Mesenchymal stem cell (in vitro differentiated cells and primary cell): Measurements from ENCODE around the gene OSMR.

Experiments used
- DNase-seq: peaks from one replicate; pipeline ENCODE4 v3.0.0-alpha.2; 2013
- H2AFZ ChIP-seq: one replicate; pipeline ENCODE4 v1.6.1; 2013; ENCODE audit warnings: low read depth, mild to moderate bottlenecking, control low read depth, inconsistent platforms, low read length, moderate library complexity
- H2AK5ac ChIP-seq: 2 replicates; pipeline ENCODE4 v1.6.1; 2013; ENCODE audit warnings: low read length, moderate library complexity, mild to moderate bottlenecking, inconsistent platforms; ENCODE audit not compliant: severe bottlenecking
- H2BK120ac ChIP-seq: one replicate; pipeline ENCODE4 v1.6.1; 2013; ENCODE audit warnings: low read depth, mild to moderate bottlenecking, inconsistent platforms, low read length, moderate library complexity
- H2BK12ac ChIP-seq, 2 experiments: one replicate each; pipeline ENCODE4 v1.6.1; 2013; ENCODE audit warnings: inconsistent platforms in 2 of 2, low read length in 2 of 2, mild to moderate bottlenecking in 2 of 2, moderate library complexity in 2 of 2, control low read depth in 1 of 2
- H2BK15ac ChIP-seq: one replicate; pipeline ENCODE4 v1.6.1; 2013; ENCODE audit warnings: mild to moderate bottlenecking, low read depth, inconsistent platforms; ENCODE audit not compliant: poor library complexity, severe bottlenecking
- H2BK5ac ChIP-seq: 2 replicates; pipeline ENCODE4 v1.6.1; 2013; ENCODE audit warnings: low read depth, mild to moderate bottlenecking, low read length, control low read depth, inconsistent platforms; ENCODE audit not compliant: poor library complexity, severe bottlenecking
- H3K14ac ChIP-seq, 2 experiments: one replicate each; pipeline ENCODE4 v1.6.1; 2013; ENCODE audit warnings: inconsistent platforms in 2 of 2, low read length in 2 of 2, control low read depth in 1 of 2, mild to moderate bottlenecking in 1 of 2, moderate library complexity in 1 of 2
- H3K18ac ChIP-seq, 2 experiments: one replicate each; pipeline ENCODE4 v1.6.1; 2013; ENCODE audit warnings: inconsistent platforms in 2 of 2, low read length in 2 of 2, control low read depth in 1 of 2, low read depth in 1 of 2, mild to moderate bottlenecking in 1 of 2
- H3K23ac ChIP-seq, 2 experiments: one replicate each; pipeline ENCODE4 v1.6.1; 2013; ENCODE audit warnings: inconsistent platforms in 2 of 2, low read length in 2 of 2, mild to moderate bottlenecking in 2 of 2, moderate library complexity in 2 of 2, control low read depth in 1 of 2
- H3K27ac ChIP-seq: 2 replicates; pipeline ENCODE4 v1.5.1; 2013; ENCODE audit warnings: mild to moderate bottlenecking, moderate library complexity, low read length, control low read depth, inconsistent platforms; ENCODE audit not compliant: poor library complexity, severe bottlenecking
- H3K27me3 ChIP-seq, 2 experiments: 2 replicates each; pipeline versions ENCODE4 v1.6.1 to v1.7.0; 2013; ENCODE audit warnings: low read length in 2 of 2, mild to moderate bottlenecking in 2 of 2, moderate library complexity in 2 of 2, control low read depth in 1 of 2, inconsistent platforms in 1 of 2; ENCODE audit not compliant: control insufficient read depth in 1 of 2, insufficient read depth in 1 of 2
- H3K36me3 ChIP-seq, 2 experiments: 2 replicates each; pipeline versions ENCODE4 v1.6.1 to v1.7.0; 2013; ENCODE audit warnings: low read length in 2 of 2, control low read depth in 1 of 2, inconsistent platforms in 1 of 2, low read depth in 1 of 2, mild to moderate bottlenecking in 1 of 2; ENCODE audit not compliant: insufficient read depth in 2 of 2, control insufficient read depth in 1 of 2
- H3K4ac ChIP-seq, 2 experiments: one replicate each; pipeline ENCODE4 v1.6.1; 2013; ENCODE audit warnings: inconsistent platforms in 2 of 2, low read length in 2 of 2, mild to moderate bottlenecking in 2 of 2, moderate library complexity in 2 of 2, control low read depth in 1 of 2, low read depth in 1 of 2
- H3K4me1 ChIP-seq: 2 replicates; pipeline ENCODE4 v1.6.1; 2013; ENCODE audit warnings: low read depth, low read length, control low read depth; ENCODE audit not compliant: control insufficient read depth, insufficient read depth
- H3K4me2 ChIP-seq: 2 replicates; pipeline ENCODE4 v1.6.1; 2013; ENCODE audit warnings: low read length, mild to moderate bottlenecking, inconsistent platforms; ENCODE audit not compliant: poor library complexity, severe bottlenecking
- H3K4me3 ChIP-seq, 2 experiments: 2 replicates each; pipeline versions ENCODE4 v1.5.1 to v1.7.0; 2013; ENCODE audit warnings: low read length in 2 of 2, mild to moderate bottlenecking in 2 of 2, control low read depth in 1 of 2, low read depth in 1 of 2; ENCODE audit not compliant: insufficient read depth in 1 of 2
- H3K79me1 ChIP-seq: replicated peaks from 2 replicates; pipeline ENCODE4 v1.6.1; 2013; ENCODE audit warnings: mild to moderate bottlenecking, control low read depth, low read length, inconsistent platforms; ENCODE audit not compliant: poor library complexity, severe bottlenecking
- H3K9ac ChIP-seq: 2 replicates; pipeline ENCODE4 v1.7.0; 2013; ENCODE audit warnings: mild to moderate bottlenecking, low read length, moderate library complexity
- H3K9me3 ChIP-seq: 2 replicates; pipeline ENCODE4 v1.7.0; 2013; ENCODE audit warnings: mild to moderate bottlenecking, low read length; ENCODE audit not compliant: control insufficient read depth
- H4K8ac ChIP-seq: one replicate; pipeline ENCODE4 v1.6.1; 2013; ENCODE audit warnings: inconsistent platforms, mild to moderate bottlenecking, low read length, moderate library complexity
- H4K91ac ChIP-seq: one replicate; pipeline ENCODE4 v1.6.1; 2013; ENCODE audit warnings: mild to moderate bottlenecking, low read length, inconsistent platforms
- WGBS: methylation state at CpG from one replicate; pipeline ENCODE4 v1.1.7; 2013; ENCODE audit warnings: mixed read lengths; 5-methylcytosine and 5-hydroxymethylcytosine counted together

OSMR gene

GRCh38 chr5:38892363-38892762 is 46.6 kb downstream of the OSMR start:
- Histone ChIP-seq H2BK12ac (no peak overlapping the region), H4K8ac (no peak overlapping the region), H3K79me1 (peaks cover 6% of the 10 kb centered on the region), H3K18ac (no peak overlapping the region), H3K4me2 (no peak overlapping the region), H3K4me3 (no peak overlapping the region), H3K4ac (no peak overlapping the region), H3K4me1 (no peaks in the 10 kb centered on the region), H2BK5ac (no peak overlapping the region), H2AK5ac (no peak overlapping the region), H3K14ac (no peak overlapping the region), H3K36me3 (peaks cover 17 to 87% of the 10 kb centered on the region in 2 experiments), H3K23ac (no peak overlapping the region), H2AFZ (no peak overlapping the region), H4K91ac (no peak overlapping the region), H2BK120ac (no peak overlapping the region), H3K9ac (no peak overlapping the region), H3K27me3 (no peaks in the 10 kb centered on the region), H3K27ac (no peak overlapping the region), H2BK15ac (no peak overlapping the region), H3K9me3 (peaks cover 36% of the 10 kb centered on the region)
- 100% methylated on average over 1 of the region's 3 CpGs for WGBS
- DNase-seq, result no peak

DNA sequence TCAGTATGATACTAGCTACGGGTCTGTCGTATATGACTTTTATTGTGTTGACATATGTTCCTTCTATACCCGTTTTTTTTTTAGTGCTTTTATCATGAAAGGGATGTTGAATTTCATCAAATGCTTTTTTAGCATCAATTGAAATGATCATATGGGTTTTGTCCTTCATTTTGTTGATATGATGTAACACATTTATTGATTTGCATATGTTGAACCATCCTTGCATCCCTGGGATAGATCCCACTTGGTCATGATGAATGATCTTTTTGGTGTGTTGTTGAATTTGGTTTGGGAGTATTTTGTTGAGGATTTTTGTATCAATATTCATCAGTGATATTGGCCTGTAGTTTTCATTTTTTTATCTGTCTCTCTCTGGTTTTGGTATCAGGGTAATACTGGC is 50.9 kb downstream of the OSMR start:
- peaks cover 23 to 86% of the 10 kb centered on the region in 2 experiments for H3K36me3 ChIP-seq
- no peak overlapping the region for H2BK12ac ChIP-seq
- no peak overlapping the region for H2AK5ac ChIP-seq
- H4K8ac ChIP-seq, result no peak overlapping the region
- H3K4me1 ChIP-seq, result no peaks in the 10 kb centered on the region
- H3K4me2 ChIP-seq, result no peak overlapping the region
- H3K14ac ChIP-seq, result no peak overlapping the region
- H2BK5ac ChIP-seq, result no peak overlapping the region
- H3K79me1 ChIP-seq, result peaks cover 6% of the 10 kb centered on the region
- H4K91ac ChIP-seq, result no peak overlapping the region
- H3K18ac ChIP-seq, result no peak overlapping the region
- no peak for DNase-seq
- no peak overlapping the region for H3K23ac ChIP-seq
- no peak overlapping the region for H3K27ac ChIP-seq
- H3K9ac ChIP-seq, result no peak overlapping the region
- WGBS, result 100% methylated on average over 3 of the region's 3 CpGs
- no peak overlapping the region for H2BK15ac ChIP-seq
- no peak overlapping the region for H3K4ac ChIP-seq
- no peak overlapping the region for H3K4me3 ChIP-seq
- peaks cover 36% of the 10 kb centered on the region for H3K9me3 ChIP-seq
- no peak overlapping the region for H2AFZ ChIP-seq
- H2BK120ac ChIP-seq, result no peak overlapping the region
- H3K27me3 ChIP-seq, result no peaks in the 10 kb centered on the region

DNA sequence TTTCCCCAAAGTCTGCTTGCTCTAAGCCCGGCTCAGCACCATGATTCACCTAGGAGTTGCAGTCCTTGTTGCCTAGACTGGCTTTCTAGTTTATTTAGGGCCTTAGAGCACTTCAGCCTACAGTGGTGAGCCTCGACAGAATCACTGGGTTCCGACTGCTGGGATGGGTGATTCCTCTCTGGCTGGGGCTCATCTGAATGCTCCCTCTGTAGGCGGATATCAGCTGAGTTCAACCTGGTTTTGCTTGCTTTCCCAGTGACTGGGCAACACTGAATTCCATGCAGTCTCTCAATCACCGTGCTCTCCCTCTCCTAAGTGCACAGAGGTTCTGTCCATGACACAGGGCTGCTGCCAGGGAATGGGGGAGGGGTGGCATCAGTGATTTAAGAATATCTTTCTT is 54.1 kb downstream of the OSMR start:
- Histone ChIP-seq H3K79me1 (peaks cover 6% of the 10 kb centered on the region), H3K4me3 (no peak overlapping the region), H2BK5ac (no peak overlapping the region), H3K9ac (no peak overlapping the region), H2BK12ac (no peak overlapping the region), H3K36me3 (peaks cover 25 to 90% of the 10 kb centered on the region in 2 experiments), H3K4me2 (no peak overlapping the region), H4K8ac (no peak overlapping the region), H2BK120ac (no peak overlapping the region), H3K14ac (no peak overlapping the region), H4K91ac (no peak overlapping the region), H3K4me1 (no peaks in the 10 kb centered on the region), H2BK15ac (no peak overlapping the region), H3K9me3 (peaks cover 18% of the 10 kb centered on the region), H3K27me3 (no peaks in the 10 kb centered on the region), H2AK5ac (no peak overlapping the region), H3K4ac (no peak overlapping the region), H3K23ac (no peak overlapping the region), H3K27ac (no peak overlapping the region), H2AFZ (no peak overlapping the region), H3K18ac (no peak overlapping the region)
- WGBS, result 81% methylated on average over 4 of the region's 5 CpGs
- no peak for DNase-seq

- no peaks in the 10 kb centered on the region for H3K9me3 ChIP-seq
- no peak overlapping the region for H3K4me3 ChIP-seq
- H3K79me1 ChIP-seq, result peaks cover 8% of the 10 kb centered on the region
- no peaks in the 10 kb centered on the region for H3K27me3 ChIP-seq
- no peak overlapping the region for H4K91ac ChIP-seq
- no peak overlapping the region for H3K18ac ChIP-seq
- H3K4ac ChIP-seq, result no peak overlapping the region
- over 99% methylated on average over 4 of the region's 4 CpGs for WGBS
- H3K23ac ChIP-seq, result no peak overlapping the region
- H3K27ac ChIP-seq, result no peak overlapping the region
- H2BK12ac ChIP-seq, result no peak overlapping the region
- peaks cover 36 to 96% of the 10 kb centered on the region in 2 experiments for H3K36me3 ChIP-seq
- no peak overlapping the region for H3K9ac ChIP-seq
- H2AFZ ChIP-seq, result no peak overlapping the region
- no peak overlapping the region for H2BK120ac ChIP-seq
- no peaks in the 10 kb centered on the region for H3K4me1 ChIP-seq
- no peak overlapping the region for H2BK15ac ChIP-seq
- no peak overlapping the region for H2BK5ac ChIP-seq
- no peak overlapping the region for H4K8ac ChIP-seq
- H3K4me2 ChIP-seq, result no peak overlapping the region
- no peak overlapping the region for H2AK5ac ChIP-seq
- no peak for DNase-seq
- H3K14ac ChIP-seq, result no peak overlapping the region
These were observed 59.7 kb downstream of the OSMR start for GRCh38 chr5:38905516-38905915.
